Body of pancreas (tissue), 4 donors: ENCODE data around the gene ZFP91. TPM values are rescaled to one million over a fixed set of nuclear protein-coding genes. Genes with fewer than 3 reads are reported as not detected.
A peak's percentile ranks its signal among the peaks of the same experiment; 100 is the strongest.

ENCODE experiments used
- ATAC-seq: fragments of 150-250 bp; one replicate; pipeline ENCODE4 v1.9.1; 2016
- DNase-seq, 4 donors: peaks; one replicate each; pipeline ENCODE4 v3.0.0-alpha.2; 2019
- H3K27ac ChIP-seq, 4 donors: fragments of 200-600 bp; sonication (generic); 1 replicate in 3 of 4; 2 replicates in 1 of 4; pipeline versions ENCODE4 v1.5.1 to v1.6.1; 2016 to 2019; ENCODE audit warnings: mild to moderate bottlenecking in 1 of 4, mixed read lengths in 1 of 4, moderate library complexity in 1 of 4
- H3K27me3 ChIP-seq, 2 donors: fragments of 200-600 bp; sonication (generic); one replicate each; pipeline ENCODE4 v1.6.0; 2016; ENCODE audit warnings: mild to moderate bottlenecking in 1 of 2
- H3K36me3 ChIP-seq, 2 donors: fragments of 200-600 bp; sonication (generic); replicated peaks in 1 of 2; 2 replicates each; pipeline ENCODE4 v1.5.1; 2016; ENCODE audit warnings: low read depth in 2 of 2; ENCODE audit not compliant: insufficient read depth in 1 of 2
- H3K4me1 ChIP-seq: fragments of 200-600 bp; sonication (generic); one replicate; pipeline ENCODE4 v1.6.0; 2016
- H3K4me3 ChIP-seq, 2 donors: fragments of 200-600 bp; sonication (generic); 1 replicate in 1 of 2; 2 replicates in 1 of 2; pipeline ENCODE4 v1.5.1; 2016 to 2019
- H3K9me3 ChIP-seq, 3 donors: fragments of 200-600 bp; sonication (generic); 1 replicate in 2 of 3; 2 replicates in 1 of 3; pipeline ENCODE4 v1.5.1; 2016
- CTCF ChIP-seq, 7 experiments: fragments of 450-650 bp in 4 of 7; fragments of 200-600 bp in 3 of 7; sonication (generic) in 3 of 7; IDR thresholded peaks; one replicate each; pipeline ENCODE4 v1.5.1; 2016 to 2019; ENCODE audit warnings: antibody characterized with exemption in 7 of 7
- POLR2A ChIP-seq, 3 donors: fragments of 450-650 bp; IDR thresholded peaks; one replicate each; pipeline ENCODE4 v1.6.1; 2016; ENCODE audit warnings: antibody characterized with exemption in 3 of 3, mild to moderate bottlenecking in 2 of 3
- WGBS, 2 donors: methylation state at CpG; one replicate each; pipeline ENCODE4 v1.1.5; 2017; 5-methylcytosine and 5-hydroxymethylcytosine counted together
- intact Hi-C: fragments of 100-400 bp; cut with DNase I; formaldehyde crosslinking; loops from one replicate; pipeline ENCODE4 v1.15.1; 2023
- total RNA-seq, 2 donors: library from RNA; depleted of rRNA; stranded (reverse); fragments of >200 nt; gene quantifications; one replicate each; pipeline ENCODE4 v1.1.0, GENCODE V29; 2016

Gene ZFP91
- total RNA-seq, 2 donors from 2014 or later = 25.4 to 25.7 TPM

- no peak overlapping the region for H3K27ac ChIP-seq
- no peak overlapping the region for H3K4me3 ChIP-seq
- intact Hi-C loops = no loop called here
- WGBS, 2 donors = 74 to 80% methylated on average over 2 of the region's 2 CpGs
- no peaks in the 10 kb centered on the region for H3K9me3 ChIP-seq
- no peak for ATAC-seq
- TF ChIP-seq CTCF (IDR thresholded peaks at IDR 0.05) = no peak
- TF ChIP-seq POLR2A (IDR thresholded peaks at IDR 0.05) = no peak
- peaks cover 28% of the 10 kb centered on the region for H3K4me1 ChIP-seq
- H3K36me3 ChIP-seq = no peaks in the 10 kb centered on the region
- no peaks in the 10 kb centered on the region for H3K27me3 ChIP-seq
- DNase-seq = no peak
These were observed 58.5 kb downstream of the ZFP91 start for GRCh38 chr11:58637371-58637770.

GRCh38 chr11:58639103-58639502 is 60.2 kb downstream of the ZFP91 start:
- H3K27me3 ChIP-seq = no peaks in the 10 kb centered on the region
- WGBS, 2 donors = 90 to 95% methylated on average over 6 of the region's 6 CpGs
- peaks cover 17% of the 10 kb centered on the region for H3K4me1 ChIP-seq
- no peak overlapping the region for H3K27ac ChIP-seq
- intact Hi-C loops = no loop called here
- DNase-seq (no peak), ATAC-seq (no peak)
- no peak overlapping the region for H3K4me3 ChIP-seq
- TF ChIP-seq CTCF (IDR thresholded peaks at IDR 0.05) = no peak
- TF ChIP-seq POLR2A (IDR thresholded peaks at IDR 0.05) = no peak
- H3K9me3 ChIP-seq = no peaks in the 10 kb centered on the region
- no peaks in the 10 kb centered on the region for H3K36me3 ChIP-seq

- intact Hi-C loops = no loop called here
- no peak overlapping the region for H3K27ac ChIP-seq
- TF ChIP-seq POLR2A (IDR thresholded peaks at IDR 0.05) = no peak
- TF ChIP-seq CTCF (IDR thresholded peaks at IDR 0.05) = no peak
- ATAC-seq (no peak), DNase-seq (no peak)
- H3K4me1 ChIP-seq = peaks cover 15% of the 10 kb centered on the region
- H3K4me3 ChIP-seq = no peak overlapping the region
- no peaks in the 10 kb centered on the region for H3K36me3 ChIP-seq
- H3K27me3 ChIP-seq = no peaks in the 10 kb centered on the region
- H3K9me3 ChIP-seq = no peaks in the 10 kb centered on the region
- 79 to 86% methylated on average over 2 of the region's 2 CpGs for WGBS, 2 donors
These were observed 60.8 kb downstream of the ZFP91 start for GRCh38 chr11:58639669-58640068.

- TF ChIP-seq CTCF (IDR thresholded peaks at IDR 0.05) (no peak), POLR2A (IDR thresholded peaks at IDR 0.05) (no peak)
- H3K27me3 ChIP-seq = no peaks in the 10 kb centered on the region
- DNase-seq (peak in 1 of 4 donors; percentile 19), ATAC-seq (no peak)
- no peaks in the 10 kb centered on the region for H3K36me3 ChIP-seq
- no peak overlapping the region for H3K27ac ChIP-seq
- intact Hi-C loops = no loop called here
- WGBS, 2 donors = 0% methylated on average over 1 of the region's 1 CpG
- H3K9me3 ChIP-seq = no peaks in the 10 kb centered on the region
- H3K4me1 ChIP-seq = peaks cover 9% of the 10 kb centered on the region
- no peak overlapping the region for H3K4me3 ChIP-seq
These were observed 61.6 kb downstream of the ZFP91 start for GRCh38 chr11:58640386-58641023.

- no peak for DNase-seq
- no peak for ATAC-seq
- 77% methylated on average over 3 of the region's 3 CpGs for WGBS, 2 donors
- H3K4me3 ChIP-seq = no peak overlapping the region
- intact Hi-C loops = no loop called here
- H3K36me3 ChIP-seq = no peaks in the 10 kb centered on the region
- no peak for TF ChIP-seq CTCF (IDR thresholded peaks at IDR 0.05)
- no peak for TF ChIP-seq POLR2A (IDR thresholded peaks at IDR 0.05)
- H3K27ac ChIP-seq = no peak overlapping the region
- H3K4me1 ChIP-seq = peaks cover 4% of the 10 kb centered on the region
- H3K27me3 ChIP-seq = no peaks in the 10 kb centered on the region
- no peaks in the 10 kb centered on the region for H3K9me3 ChIP-seq
These were observed 62.5 kb downstream of the ZFP91 start for GRCh38 chr11:58641341-58641740.
